Spleen (tissue), 7 donors: Measurements from ENCODE around the gene PTGES.

Experiments used
- CTCF ChIP-seq, 11 experiments: fragments of 200-600 bp in 7 of 11; fragments of 450-650 bp in 4 of 11; sonication (generic) in 4 of 11; IDR thresholded peaks in 8 of 11; conservative IDR thresholded peaks in 3 of 11; 1 replicate in 7 of 11; 2 replicates in 4 of 11; pipeline versions ENCODE4 v1.4.0 to v1.8.0; 2016 to 2021; ENCODE audit warnings: antibody characterized with exemption in 11 of 11, inconsistent platforms in 4 of 11, mild to moderate bottlenecking in 1 of 11
- POLR2A ChIP-seq, 3 donors: fragments of 450-650 bp; IDR thresholded peaks; one replicate each; pipeline ENCODE4 v1.5.1; 2017; ENCODE audit warnings: antibody characterized with exemption in 3 of 3, mild to moderate bottlenecking in 1 of 3
- donor health status: DM: no; HTN: no; CAD: no; lungs with moderate emphysema.
- donor health status: DM: no; HTN: no; CAD: no.
- donor health status: DM: no; HTN: no; CAD: no.

GRCh38 chr9:129695870-129696269 lies 57.0 kb downstream of the PTGES start:
- TF ChIP-seq CTCF (IDR thresholded peaks at IDR 0.05 in 8 of 11, conservative IDR thresholded peaks at IDR 0.05 in 3 of 11) (no peak), POLR2A (IDR thresholded peaks at IDR 0.05) (no peak)
